Activated naive CD4-positive, alpha-beta T cell treated with anti-CD3 and anti-CD28 coated beads, Interleukin-2, amount 50 U/mL, for 16 hours (primary cell): ENCODE measurements around the gene IGFBP3.

Experiments used
- DNase-seq: peaks from one replicate; pipeline ENCODE4 v3.0.0-alpha.2; 2020

The IGFBP3 gene

DNA sequence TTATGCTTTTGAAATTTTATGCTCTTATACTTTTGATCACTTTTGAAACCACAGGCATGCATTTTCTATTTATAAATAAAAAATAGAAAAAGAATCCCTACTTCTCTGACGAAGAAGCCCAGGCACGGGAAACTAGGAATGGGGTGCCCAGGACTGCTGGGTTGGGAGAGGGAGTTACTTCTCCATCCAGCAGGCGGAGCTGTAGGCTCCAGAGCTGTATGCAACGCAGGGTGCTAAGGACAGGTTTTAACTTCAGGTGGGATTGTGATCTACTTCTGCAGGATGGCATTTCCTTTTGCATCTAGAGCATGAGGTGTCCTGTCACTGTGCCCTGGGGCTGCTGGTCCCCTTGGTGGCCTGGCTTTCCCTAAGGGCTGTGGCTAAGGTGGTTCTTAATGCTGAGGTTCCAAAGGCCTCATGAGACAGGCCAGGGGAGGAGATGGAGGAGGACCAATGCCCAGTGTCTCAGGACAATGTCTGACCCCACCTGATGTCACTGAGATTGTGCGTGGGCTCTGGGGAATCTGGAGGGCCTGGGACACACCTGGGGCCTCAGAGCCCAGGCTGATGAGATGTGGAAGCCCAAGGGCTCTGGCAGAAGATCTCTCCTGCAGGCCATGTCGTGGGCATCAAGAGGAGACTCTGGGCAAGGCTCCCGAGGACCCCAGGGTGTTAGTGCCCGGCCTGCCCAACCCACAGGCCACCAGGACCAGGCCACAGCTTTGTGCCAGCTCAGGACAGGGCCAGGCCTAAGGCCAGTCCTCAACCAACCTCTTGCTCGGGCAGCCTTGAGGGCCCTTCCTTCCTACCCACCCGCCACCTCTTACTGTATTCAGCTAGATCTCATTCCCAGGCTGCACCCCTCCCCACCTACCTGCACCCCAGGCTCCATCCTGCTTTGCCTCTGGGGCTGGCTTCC lies 48.7 kb downstream of the IGFBP3 start:
- DNase-seq: no peak

DNA sequence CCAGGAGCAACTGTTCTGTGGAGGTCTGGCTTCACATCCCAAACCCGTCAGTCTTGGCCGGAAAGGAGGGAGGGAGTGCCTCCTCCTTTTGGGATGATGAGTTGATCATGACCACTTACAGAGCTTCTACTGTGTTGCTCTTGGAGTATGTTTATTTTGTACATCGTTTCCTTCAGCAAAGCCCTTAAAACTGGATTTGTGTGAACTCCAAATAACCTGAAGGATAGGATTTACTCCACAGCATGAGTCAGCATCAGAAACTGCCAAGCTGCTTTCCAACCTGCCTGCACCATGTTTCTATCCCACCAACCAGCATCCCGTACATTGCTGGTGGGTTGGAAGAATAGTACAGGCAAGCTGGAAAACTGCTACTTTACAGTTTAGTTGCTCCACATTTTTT lies 51.6 kb downstream of the IGFBP3 start:
- no peak for DNase-seq

DNA sequence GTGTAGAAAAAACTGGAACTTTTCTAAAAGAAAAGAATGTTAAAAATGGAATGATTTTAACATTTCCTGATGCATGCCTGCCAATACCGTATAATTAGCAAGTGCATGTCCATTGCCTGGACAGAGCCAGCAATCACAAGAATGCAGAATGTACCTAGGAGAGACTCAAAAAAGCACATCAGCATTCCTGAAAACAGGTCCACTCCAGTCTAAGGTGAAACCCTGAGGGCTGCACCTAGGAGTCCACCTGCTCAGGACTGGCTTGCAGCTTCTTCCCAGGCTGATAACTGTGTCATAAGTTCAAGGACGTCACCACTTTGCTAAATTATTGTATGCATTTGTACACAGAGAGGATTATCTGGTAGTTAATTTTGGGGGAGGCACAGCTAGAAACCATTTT lies 53.6 kb downstream of the IGFBP3 start:
- DNase-seq: no peak

DNA sequence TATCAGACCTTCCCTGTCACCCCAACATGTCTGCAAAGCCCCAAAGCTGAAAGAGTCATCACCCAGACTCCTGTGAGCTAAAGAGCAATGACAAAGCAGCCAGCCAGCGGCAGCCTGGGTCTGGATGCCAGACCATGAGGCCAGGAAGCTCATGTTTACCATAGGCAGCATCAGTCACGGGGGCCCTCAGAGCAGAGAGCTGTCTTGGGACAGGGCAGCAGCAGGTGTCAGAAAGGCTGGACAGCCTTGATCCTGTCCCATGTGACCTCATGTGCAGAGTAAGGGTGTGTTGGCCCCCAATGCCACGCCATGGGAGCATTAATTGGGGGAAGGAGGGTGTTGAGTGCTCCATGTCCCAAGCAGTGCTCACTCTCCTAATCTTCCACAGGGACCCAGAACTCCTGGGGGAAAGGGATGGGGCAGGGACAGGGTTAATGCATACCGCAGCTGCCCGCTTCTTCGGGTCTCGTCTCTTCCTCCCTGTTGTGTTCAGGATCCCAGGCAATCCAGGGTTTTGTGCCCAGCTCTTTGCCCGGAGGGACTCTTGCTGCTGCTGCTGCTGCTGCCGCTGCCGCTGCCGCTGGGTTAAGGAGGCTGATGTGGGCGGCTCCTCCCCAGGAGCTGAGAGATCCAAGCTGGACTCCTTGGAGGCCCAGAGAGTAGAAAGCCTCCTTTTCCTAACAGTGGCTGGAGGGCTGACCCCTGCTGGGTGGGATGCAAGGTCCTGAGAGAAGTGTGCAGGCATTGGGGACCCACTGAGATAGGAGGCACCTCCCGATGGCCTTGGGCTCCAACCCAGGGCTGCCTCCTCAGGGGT lies 55.3 kb downstream of the IGFBP3 start:
- DNase-seq: no peak

DNA sequence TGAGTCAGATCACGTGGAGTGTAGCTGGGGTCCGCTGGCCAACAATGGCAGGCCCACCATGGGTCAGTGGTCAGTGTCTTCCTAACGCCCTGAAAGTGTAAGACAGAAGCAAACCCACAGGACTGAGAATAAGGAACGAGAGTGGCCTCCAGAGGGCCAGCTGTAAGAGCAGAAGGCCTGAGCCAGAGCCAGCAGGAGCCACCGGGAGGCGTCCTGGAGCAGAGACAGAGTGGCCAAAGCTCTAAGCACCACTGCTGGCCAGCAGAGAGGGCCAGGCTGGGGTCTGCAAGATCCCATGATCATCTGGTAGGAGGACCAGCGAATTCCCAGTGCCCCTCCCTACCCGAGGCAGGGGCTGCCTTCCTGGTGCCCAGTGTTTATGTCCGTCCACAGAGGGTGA lies 57.4 kb downstream of the IGFBP3 start:
- DNase-seq: no peak
